BLaER1 (cell line): Measurements from ENCODE around the gene RADIL.

Experiments used
- H3K27ac ChIP-seq: shearing (Covaris generic); formaldehyde crosslinking; 2 replicates; pipeline ENCODE4 v1.8.1; 2022
- H3K27me3 ChIP-seq: shearing (Covaris generic); formaldehyde crosslinking; 2 replicates; pipeline ENCODE4 v1.8.1; 2022
- H3K36me3 ChIP-seq: shearing (Covaris generic); formaldehyde crosslinking; 2 replicates; pipeline ENCODE4 v1.8.1; 2022
- H3K4me1 ChIP-seq: shearing (Covaris generic); formaldehyde crosslinking; 2 replicates; pipeline ENCODE4 v1.8.1; 2022
- H3K4me2 ChIP-seq: shearing (Covaris generic); formaldehyde crosslinking; 2 replicates; pipeline ENCODE4 v1.8.1; 2022
- H3K4me3 ChIP-seq: shearing (Covaris generic); formaldehyde crosslinking; 2 replicates; pipeline ENCODE4 v1.8.1; 2022
- H3K9ac ChIP-seq: shearing (Covaris generic); formaldehyde crosslinking; 2 replicates; pipeline ENCODE4 v1.8.1; 2022
- H3K9me3 ChIP-seq: shearing (Covaris generic); formaldehyde crosslinking; 2 replicates; pipeline ENCODE4 v1.8.1; 2022
- H4K20me1 ChIP-seq: shearing (Covaris generic); formaldehyde crosslinking; 2 replicates; pipeline ENCODE4 v1.8.1; 2022
- Cebpa-rat ChIP-seq: shearing (Covaris generic); IDR thresholded peaks from 2 replicates; pipeline ENCODE4 v1.8.1; 2022

The RADIL gene

GRCh38 chr7:4838626-4839334 lies 44.7 kb downstream of the RADIL start:
- Histone ChIP-seq H3K27ac (peak overlapping the region; percentile 48), H3K36me3 (peaks cover 24% of the 10 kb centered on the region), H4K20me1 (peaks cover 31% of the 10 kb centered on the region), H3K9ac (no peak overlapping the region), H3K4me2 (peak overlapping the region; percentile 86), H3K9me3 (no peaks in the 10 kb centered on the region), H3K27me3 (no peaks in the 10 kb centered on the region), H3K4me1 (peaks cover 75% of the 10 kb centered on the region), H3K4me3 (peak overlapping the region; percentile 26; the same call in 1 of the 2 replicates)
- TF ChIP-seq Cebpa-rat: no peak

GRCh38 chr7:4837803-4838625 lies 45.5 kb downstream of the RADIL start:
- Histone ChIP-seq H3K27ac (peak overlapping the region; percentile 48), H3K36me3 (peaks cover 31% of the 10 kb centered on the region), H4K20me1 (peaks cover 31% of the 10 kb centered on the region), H3K4me2 (peak overlapping the region; percentile 86), H3K9ac (no peak overlapping the region), H3K27me3 (no peaks in the 10 kb centered on the region), H3K4me1 (peaks cover 75% of the 10 kb centered on the region), H3K9me3 (no peaks in the 10 kb centered on the region), H3K4me3 (peak overlapping the region; percentile 26; the same call in 1 of the 2 replicates)
- TF ChIP-seq Cebpa-rat: peak; percentile 74; the same call in 1 of the 2 replicates

- Histone ChIP-seq H3K36me3 (peaks cover 36% of the 10 kb centered on the region), H3K9ac (0 out of 2 replicates have a peak overlapping the region, but pooled peaks have one; percentile 9), H3K4me3 (no peak overlapping the region), H3K4me2 (peak overlapping the region; percentile 86), H3K9me3 (no peaks in the 10 kb centered on the region), H3K4me1 (peaks cover 73% of the 10 kb centered on the region), H4K20me1 (peaks cover 31% of the 10 kb centered on the region), H3K27ac (peak overlapping the region; percentile 48; the same call in 1 of the 2 replicates), H3K27me3 (no peaks in the 10 kb centered on the region)
- TF ChIP-seq Cebpa-rat: no peak
Measured at GRCh38 chr7:4837041-4837802, 46.3 kb downstream of the RADIL start.

- no peaks in the 10 kb centered on the region for H3K9me3 ChIP-seq
- H3K27ac ChIP-seq: peak overlapping the region; percentile 58
- peak overlapping the region; percentile 86 for H3K4me2 ChIP-seq
- peaks cover 36% of the 10 kb centered on the region for H3K36me3 ChIP-seq
- H3K4me3 ChIP-seq: no peak overlapping the region
- no peaks in the 10 kb centered on the region for H3K27me3 ChIP-seq
- H3K4me1 ChIP-seq: peaks cover 63% of the 10 kb centered on the region
- peaks cover 31% of the 10 kb centered on the region for H4K20me1 ChIP-seq
- H3K9ac ChIP-seq: 0 out of 2 replicates have a peak overlapping the region, but pooled peaks have one; percentile 9
- TF ChIP-seq Cebpa-rat: no peak
Measured at GRCh38 chr7:4836206-4836661, 47.3 kb downstream of the RADIL start.

- no peak for TF ChIP-seq Cebpa-rat
- 0 out of 2 replicates have a peak overlapping the region, but pooled peaks have one; percentile 9 for H3K9ac ChIP-seq
- no peaks in the 10 kb centered on the region for H3K27me3 ChIP-seq
- H3K9me3 ChIP-seq: no peaks in the 10 kb centered on the region
- H3K36me3 ChIP-seq: peaks cover 36% of the 10 kb centered on the region
- H4K20me1 ChIP-seq: peaks cover 31% of the 10 kb centered on the region
- H3K4me3 ChIP-seq: no peak overlapping the region
- H3K27ac ChIP-seq: peak overlapping the region; percentile 58
- peak overlapping the region; percentile 86 for H3K4me2 ChIP-seq
- H3K4me1 ChIP-seq: peaks cover 56% of the 10 kb centered on the region
Measured at GRCh38 chr7:4835398-4836205, 47.9 kb downstream of the RADIL start.

- Histone ChIP-seq H3K4me3 (no peak overlapping the region), H3K9me3 (no peaks in the 10 kb centered on the region), H3K4me2 (no peak overlapping the region), H3K9ac (no peak overlapping the region), H3K27me3 (no peaks in the 10 kb centered on the region), H3K36me3 (peaks cover 36% of the 10 kb centered on the region), H3K4me1 (peaks cover 56% of the 10 kb centered on the region), H3K27ac (no peak overlapping the region; the same call in 1 of the 2 replicates), H4K20me1 (peaks cover 31% of the 10 kb centered on the region)
- no peak for TF ChIP-seq Cebpa-rat
Measured at GRCh38 chr7:4834601-4835397, 48.7 kb downstream of the RADIL start.

- Histone ChIP-seq H3K9ac (peak overlapping the region; percentile 17; the same call in 1 of the 2 replicates), H3K27ac (peak overlapping the region; percentile 22; the same call in 1 of the 2 replicates), H3K4me1 (peaks cover 50% of the 10 kb centered on the region), H3K4me3 (no peak overlapping the region), H3K4me2 (no peak overlapping the region), H3K27me3 (no peaks in the 10 kb centered on the region), H3K36me3 (peaks cover 42% of the 10 kb centered on the region), H4K20me1 (peaks cover 31% of the 10 kb centered on the region), H3K9me3 (no peaks in the 10 kb centered on the region)
- no peak for TF ChIP-seq Cebpa-rat
Measured at GRCh38 chr7:4833691-4834600, 49.6 kb downstream of the RADIL start.
